Activated CD8-positive, alpha-beta memory T cell treated with anti-CD3 and anti-CD28 coated beads, Interleukin-2, amount 50 U/mL, for 48 hours (primary cell): ENCODE measurements around the gene TPST2.
"Not testable (repeated sequence)": the region's sequence is repeated elsewhere in the genome, so short reads cannot be mapped to it uniquely, and the experiment has no call there.

Source experiments
- DNase-seq: peaks from one replicate; pipeline ENCODE4 v3.0.0-alpha.2; 2020

The TPST2 gene

GRCh38 chr22:26553056-26553752 lies 36.7 kb downstream of the TPST2 start:
- no peak for DNase-seq

GRCh38 chr22:26552466-26552865 lies 37.5 kb downstream of the TPST2 start:
- DNase-seq, result no peak

DNA sequence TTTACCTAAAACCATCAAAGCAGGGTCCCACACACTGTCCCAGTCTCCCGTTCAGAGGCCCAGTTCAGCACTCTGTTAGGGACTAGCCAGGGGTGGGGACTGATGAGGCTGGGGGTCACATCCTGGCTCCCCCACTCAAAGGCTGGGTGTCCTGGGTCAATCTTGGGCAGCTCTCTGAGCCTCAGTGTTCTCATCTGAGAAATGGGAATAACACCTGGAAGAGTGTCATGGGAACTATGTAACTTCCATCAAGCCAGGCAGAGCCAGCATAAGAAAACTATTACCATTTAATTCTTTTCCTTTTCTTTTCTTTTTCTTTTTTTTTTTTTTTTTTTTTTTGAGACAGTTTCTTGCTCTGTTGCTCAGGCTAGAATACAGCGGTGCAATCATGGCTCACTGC lies 38.4 kb downstream of the TPST2 start:
- DNase-seq, result no peak

DNA sequence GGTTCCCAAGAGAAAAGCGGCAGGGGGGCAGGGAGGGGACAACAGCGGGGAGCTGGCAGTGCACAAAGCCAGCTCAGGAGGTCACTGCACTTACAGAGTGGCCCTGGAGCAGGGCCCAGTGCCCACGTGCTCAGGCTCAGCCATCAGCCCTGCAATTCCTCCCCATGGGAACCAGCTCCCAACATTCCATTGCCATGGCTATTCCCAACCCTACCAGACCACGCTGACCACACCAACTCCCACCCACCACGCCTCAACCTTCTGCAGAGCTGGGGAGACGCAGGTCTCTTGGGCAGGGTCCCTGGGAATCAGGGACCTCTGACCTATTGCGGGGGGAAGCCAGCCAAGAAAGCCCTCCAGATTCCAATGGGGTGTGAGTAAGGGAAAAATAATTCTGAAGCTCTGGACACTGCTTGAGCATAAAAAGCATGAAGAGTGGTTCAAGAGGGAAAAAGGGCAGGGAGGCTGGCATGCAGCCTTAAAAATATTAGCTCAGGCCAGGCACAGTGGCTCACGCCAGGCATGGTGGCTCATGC lies 39.4 kb downstream of the TPST2 start:
- DNase-seq, result no peak

DNA sequence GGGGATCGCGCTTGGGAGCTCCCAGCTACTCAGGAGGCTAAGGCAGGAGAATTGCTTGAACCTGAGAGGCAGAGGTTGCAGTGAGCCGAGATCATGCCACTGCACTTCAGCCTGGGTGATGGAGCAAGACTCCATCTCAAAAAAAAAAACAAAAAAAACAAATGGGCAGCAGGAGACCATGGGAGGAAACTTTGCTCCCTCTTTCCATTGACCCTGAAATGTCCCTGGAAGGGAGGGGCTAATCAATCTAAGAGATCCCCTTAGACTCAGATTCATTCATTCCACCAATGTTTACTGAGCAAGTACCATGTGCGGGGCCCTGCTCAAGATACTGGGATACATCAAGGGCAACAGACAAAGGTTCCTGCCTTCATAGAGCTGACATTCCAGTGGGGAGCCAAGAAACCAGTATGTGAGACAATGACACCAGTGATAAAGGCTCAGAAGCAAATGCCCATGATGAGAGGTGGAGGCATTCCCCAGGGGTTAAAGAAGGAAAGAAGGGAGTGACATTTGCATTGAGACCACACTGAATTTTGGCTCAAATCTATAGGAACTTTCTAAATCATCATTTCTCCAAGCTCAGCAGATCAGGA lies 39.9 kb downstream of the TPST2 start:
- no peak for DNase-seq

DNA sequence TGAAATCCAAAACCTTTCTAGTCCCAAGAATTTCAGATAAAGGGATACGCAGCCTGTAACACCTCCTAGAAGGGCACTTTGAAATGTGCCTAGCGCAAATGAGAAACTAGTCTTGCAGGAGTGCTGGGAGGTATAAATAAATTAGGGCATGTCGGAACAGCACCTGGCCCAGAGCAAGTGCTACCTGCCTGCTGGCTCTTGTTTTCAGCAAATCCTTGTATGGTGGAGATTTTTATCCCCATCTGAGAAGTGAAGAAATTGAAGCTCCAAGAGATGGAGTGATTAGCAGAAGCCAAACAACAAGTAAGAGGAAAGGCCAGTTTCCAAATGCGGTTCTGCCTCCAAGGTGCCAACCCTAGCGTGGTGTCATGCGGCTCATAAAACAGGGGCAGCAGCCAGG lies 40.9 kb downstream of the TPST2 start:
- DNase-seq, result no peak

GRCh38 chr22:26548303-26548702 lies 41.6 kb downstream of the TPST2 start:
- no peak for DNase-seq

DNA sequence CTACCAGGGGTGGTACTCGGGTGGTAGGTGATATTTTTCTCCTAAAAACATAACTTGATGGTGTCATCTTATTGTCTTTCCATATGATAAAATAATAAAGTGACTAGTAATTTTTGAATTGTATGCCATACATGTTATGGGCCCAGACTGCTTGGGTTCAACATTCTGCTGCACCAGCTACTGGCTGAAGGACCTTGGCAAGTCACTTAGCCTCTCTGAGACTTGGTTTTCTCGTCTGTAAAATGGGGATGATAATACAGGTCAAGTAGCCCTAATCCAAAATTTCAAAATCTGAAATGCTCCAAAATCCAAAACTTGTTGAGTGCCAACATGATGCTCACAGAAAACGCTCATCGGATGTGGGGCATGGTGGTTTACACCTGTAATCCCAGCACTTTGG lies 42.1 kb downstream of the TPST2 start:
- DNase-seq, result no peak

GRCh38 chr22:26547426-26547825 lies 42.5 kb downstream of the TPST2 start:
- DNase-seq, result no peak

DNA sequence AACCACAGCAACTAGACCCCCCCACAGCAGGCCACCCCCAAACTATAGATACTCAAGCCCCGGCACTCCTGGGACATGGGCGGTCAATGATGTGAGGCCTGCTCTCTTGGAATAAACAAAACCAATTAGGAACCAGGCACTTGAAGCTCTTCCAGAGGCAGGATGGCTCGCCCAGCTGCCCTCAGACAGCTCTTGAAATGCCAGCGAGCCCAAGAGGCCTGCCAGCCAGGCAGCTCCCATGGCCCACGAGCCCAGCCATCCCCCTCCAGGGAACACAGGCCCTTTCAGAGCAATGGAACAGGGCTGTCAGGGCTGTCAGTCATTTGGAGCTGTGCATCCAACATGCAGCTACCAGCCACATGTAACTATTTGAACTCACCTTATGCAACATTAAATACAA lies 43.6 kb downstream of the TPST2 start:
- DNase-seq, result no peak

GRCh38 chr22:26545827-26546226 lies 44.1 kb downstream of the TPST2 start:
- DNase-seq, result no peak

GRCh38 chr22:26545385-26545784 lies 44.5 kb downstream of the TPST2 start:
- DNase-seq, result no peak

DNA sequence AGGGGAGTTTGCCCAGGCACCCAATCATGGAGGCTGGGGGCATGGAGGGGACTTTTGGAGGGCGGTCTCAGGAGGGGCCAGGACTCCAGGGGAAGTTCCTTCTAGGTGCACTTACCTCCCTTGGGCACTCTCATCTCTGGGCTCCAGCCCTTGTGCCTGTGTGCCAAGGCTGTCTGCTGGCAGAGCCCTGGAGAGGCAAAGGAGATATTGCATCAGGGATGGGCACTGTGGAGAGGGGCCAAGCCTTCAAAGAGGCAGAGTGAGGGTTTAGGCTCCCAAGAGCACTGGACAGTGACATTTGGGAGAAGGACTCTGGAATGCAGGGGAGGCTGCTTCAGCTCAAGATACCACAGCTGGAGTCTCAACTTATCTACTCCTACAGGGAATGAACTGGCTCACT lies 45.4 kb downstream of the TPST2 start:
- no peak for DNase-seq

GRCh38 chr22:26542831-26543230 lies 47.1 kb downstream of the TPST2 start:
- DNase-seq, result no peak

DNA sequence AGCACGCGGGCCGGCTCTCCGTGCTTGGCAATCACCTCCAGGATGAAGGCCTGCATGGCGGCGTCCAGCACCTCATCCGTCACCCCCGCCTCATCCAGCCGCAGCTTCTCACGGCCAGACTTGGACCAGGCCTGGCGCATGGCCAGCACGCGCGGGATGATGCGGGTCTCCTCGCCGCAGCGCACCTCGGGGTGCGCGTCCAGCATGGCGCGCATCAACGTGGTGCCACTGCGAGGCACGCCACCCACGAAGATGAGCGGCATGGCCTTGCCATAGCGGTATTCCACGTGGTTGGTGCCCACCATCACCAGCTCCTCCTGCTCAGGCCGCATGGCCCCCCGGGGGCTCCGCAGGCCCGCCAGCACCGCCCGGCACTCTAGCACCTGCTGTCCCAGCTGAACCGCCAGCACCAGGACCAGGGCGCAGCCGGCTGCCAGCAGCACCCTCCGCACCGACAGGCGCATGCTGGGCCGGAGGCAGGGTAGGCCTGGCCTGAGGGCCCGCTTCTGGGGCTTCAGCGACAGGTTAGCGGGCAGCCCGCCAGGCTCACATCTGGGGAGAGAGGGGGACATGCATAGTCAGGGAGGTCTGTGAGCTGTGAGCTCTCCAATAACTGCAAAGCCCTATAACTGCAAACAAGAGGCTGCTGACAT lies 48.6 kb downstream of the TPST2 start:
- DNase-seq, result no peak

- no peak for DNase-seq
These were observed 49.8 kb downstream of the TPST2 start for GRCh38 chr22:26540119-26540518.

DNA sequence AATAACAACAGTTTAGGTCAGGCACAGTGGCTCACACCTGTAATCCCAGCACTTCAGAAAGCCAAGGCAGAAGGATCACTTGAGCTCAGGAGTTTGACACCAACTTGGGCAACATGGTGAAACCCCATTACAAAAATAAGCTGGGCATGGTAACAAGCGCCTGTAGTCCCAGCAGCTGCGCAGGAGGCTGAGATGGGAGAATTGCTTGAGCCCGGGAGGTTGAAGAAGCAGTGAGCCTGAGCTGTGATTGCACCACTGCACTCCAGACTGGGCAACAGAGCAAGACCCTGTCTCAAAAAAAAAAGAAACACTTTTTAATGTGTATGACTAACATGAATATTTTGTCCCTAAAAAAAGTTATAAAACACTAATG lies 53.2 kb downstream of the TPST2 start:
- no peak for DNase-seq

DNA sequence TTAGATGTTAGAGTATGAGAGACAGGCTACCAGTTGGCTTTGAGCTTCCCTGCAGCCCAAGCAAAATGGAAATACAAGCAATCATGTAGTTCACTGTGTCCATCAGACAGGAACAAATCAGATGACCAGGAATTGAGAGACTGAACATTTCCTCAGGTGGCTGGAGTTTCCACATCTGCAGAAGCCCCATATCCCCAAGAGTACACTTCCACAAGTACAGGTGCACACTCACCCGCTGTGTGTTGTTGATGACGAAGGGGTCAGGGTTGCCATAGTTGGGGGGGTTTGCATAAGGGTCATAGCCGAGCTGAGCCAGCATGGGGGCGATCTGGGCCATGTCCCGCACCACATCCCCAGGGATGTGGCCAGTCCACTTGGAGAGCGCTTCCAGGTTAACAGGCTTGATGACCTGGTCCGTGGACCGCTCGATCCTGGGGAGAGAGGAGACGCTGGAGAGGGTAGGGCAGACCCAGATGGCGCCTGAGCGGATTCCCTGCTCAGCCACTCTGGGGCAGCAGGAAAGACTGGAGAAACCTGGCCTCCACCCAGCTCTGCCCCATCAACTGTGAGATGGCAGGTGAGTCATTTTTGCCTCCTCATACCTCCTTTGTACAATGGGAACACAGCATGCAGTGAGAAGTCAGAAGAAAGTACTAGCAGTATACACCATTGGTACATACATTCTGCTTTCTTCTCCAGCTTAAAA lies 53.7 kb downstream of the TPST2 start:
- no peak for DNase-seq

GRCh38 chr22:26535603-26535908 lies 54.4 kb downstream of the TPST2 start:
- DNase-seq, result no peak

DNA sequence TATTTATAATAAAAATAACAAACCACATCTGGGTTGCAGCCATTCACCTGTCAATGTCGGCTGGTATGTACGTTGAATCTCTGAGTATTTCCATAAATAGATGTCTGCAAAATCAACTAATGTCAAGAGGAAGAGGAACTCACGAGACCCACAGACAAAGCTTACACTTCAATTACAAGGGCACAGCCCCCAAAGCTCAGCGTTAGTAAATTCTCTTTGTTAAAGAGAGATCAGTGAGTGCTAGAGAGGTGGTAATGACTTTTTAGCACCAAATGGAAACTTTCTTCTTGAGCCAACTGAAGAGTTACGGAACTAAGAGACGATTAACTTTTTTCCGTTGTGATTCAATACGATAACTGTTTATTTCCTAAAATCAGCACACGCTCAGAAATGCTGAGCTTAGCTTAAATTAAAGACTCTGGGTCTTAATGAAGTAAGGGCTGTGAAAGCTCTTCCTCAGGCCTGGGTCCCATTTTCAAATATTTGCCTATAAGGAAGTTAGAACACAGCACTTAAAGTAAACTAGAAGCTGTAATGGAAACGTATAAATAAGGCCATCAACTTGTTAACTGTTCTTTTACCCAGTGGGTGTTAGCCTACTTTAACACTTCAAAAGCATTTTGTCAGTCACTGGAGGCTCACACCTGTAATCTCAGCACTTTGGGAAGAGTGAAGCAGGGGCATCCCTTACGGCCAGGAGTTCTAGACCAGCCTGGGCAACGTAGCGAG lies 54.9 kb downstream of the TPST2 start:
- no peak for DNase-seq

DNA sequence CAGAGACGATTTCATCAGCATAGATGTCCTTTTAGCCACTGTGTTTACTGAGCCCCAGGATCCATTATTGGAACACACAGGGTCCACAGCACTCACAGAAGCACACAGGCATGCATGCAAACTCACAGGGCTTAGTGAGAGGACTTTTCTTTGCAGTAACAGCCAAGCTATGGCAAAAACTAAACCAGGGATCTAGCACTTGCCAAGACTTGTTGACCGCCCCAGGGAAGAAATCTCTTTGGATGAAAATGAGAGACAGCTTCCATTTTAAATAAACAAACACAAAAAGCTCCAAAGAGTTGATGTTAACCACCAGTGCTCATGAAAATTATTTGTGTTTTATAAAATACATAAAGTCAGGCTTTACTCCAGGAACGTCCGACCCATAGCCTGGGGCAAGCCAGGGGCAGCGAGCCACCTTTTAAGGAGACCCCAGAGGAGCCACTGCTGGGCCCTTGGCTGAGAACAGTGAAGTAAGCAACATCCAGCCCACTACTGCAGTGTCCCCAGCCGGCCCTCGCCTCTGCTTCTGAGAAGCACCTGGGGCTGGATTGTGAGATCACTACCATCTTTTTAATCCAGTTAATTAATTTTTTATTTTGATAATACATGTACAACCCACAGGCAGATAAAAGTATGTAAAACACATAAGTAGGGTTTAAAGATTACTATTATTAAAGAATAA lies 55.6 kb downstream of the TPST2 start:
- DNase-seq, result no peak

GRCh38 chr22:26529345-26529744 lies 60.6 kb downstream of the TPST2 start:
- no peak for DNase-seq

- not testable (repeated sequence) for DNase-seq
These were observed 61.4 kb downstream of the TPST2 start for GRCh38 chr22:26528518-26528917.
